Measurements from ENCODE around the gene STAT5B.
A peak's percentile ranks its signal among the peaks of the same experiment; 100 is the strongest.

The STAT5B gene

GRCh38 chr17:42284024-42284369 is 7.8 kb upstream of the STAT5B start:
- no peak for DNase-seq

- peak; percentile 20 for DNase-seq
Measured at GRCh38 chr17:42283241-42284023, 7.2 kb upstream of the STAT5B start.

GRCh38 chr17:42282478-42283080 is 6.4 kb upstream of the STAT5B start:
- peak; percentile 9 for DNase-seq

GRCh38 chr17:42281571-42282096 is 5.4 kb upstream of the STAT5B start:
- peak; percentile 27 for DNase-seq

- no peak for DNase-seq
Measured at GRCh38 chr17:42279776-42280630, 3.8 kb upstream of the STAT5B start.

- DNase-seq: no peak
Measured at GRCh38 chr17:42277342-42277712, 1.1 kb upstream of the STAT5B start.

- DNase-seq: peak; percentile 38
Measured at GRCh38 chr17:42276609-42277341, 584 bp upstream of the STAT5B start.

- DNase-seq: peak; percentile 37
Measured at GRCh38 chr17:42275527-42276358, 448 bp downstream of the STAT5B start.

GRCh38 chr17:42274812-42275526 is 1.2 kb downstream of the STAT5B start:
- DNase-seq: no peak

GRCh38 chr17:42274253-42274542 is 2.0 kb downstream of the STAT5B start:
- DNase-seq: no peak

GRCh38 chr17:42273474-42274252 is 2.5 kb downstream of the STAT5B start:
- DNase-seq: no peak

- no peak for DNase-seq
Measured at GRCh38 chr17:42272162-42272907, 3.9 kb downstream of the STAT5B start.

GRCh38 chr17:42271779-42272035 is 4.5 kb downstream of the STAT5B start:
- DNase-seq: no peak

GRCh38 chr17:42271006-42271778 is 5.0 kb downstream of the STAT5B start:
- no peak for DNase-seq

- DNase-seq: no peak
Measured at GRCh38 chr17:42270596-42270995, 5.6 kb downstream of the STAT5B start.

- DNase-seq: no peak
Measured at GRCh38 chr17:42270170-42270535, 6.0 kb downstream of the STAT5B start.

- no peak for DNase-seq
Measured at GRCh38 chr17:42268236-42268635, 8.0 kb downstream of the STAT5B start.

- DNase-seq: no peak
Measured at GRCh38 chr17:42266918-42267766, 9.0 kb downstream of the STAT5B start.

Measured in activated CD4-positive, CD25-positive, alpha-beta regulatory T cell treated with anti-CD3 and anti-CD28 coated beads, Interleukin-2, amount 50 U/mL, for 72 hours (primary cell).